ENCODE measurements around the gene HPSE. TPM values are rescaled to one million over a fixed set of nuclear protein-coding genes. Genes with fewer than 3 reads are reported as not detected.

HPSE gene
- polyA plus RNA-seq, 1 of the 3 experiments (the other 2 are of a cell fraction) = 1.7 TPM

DNA sequence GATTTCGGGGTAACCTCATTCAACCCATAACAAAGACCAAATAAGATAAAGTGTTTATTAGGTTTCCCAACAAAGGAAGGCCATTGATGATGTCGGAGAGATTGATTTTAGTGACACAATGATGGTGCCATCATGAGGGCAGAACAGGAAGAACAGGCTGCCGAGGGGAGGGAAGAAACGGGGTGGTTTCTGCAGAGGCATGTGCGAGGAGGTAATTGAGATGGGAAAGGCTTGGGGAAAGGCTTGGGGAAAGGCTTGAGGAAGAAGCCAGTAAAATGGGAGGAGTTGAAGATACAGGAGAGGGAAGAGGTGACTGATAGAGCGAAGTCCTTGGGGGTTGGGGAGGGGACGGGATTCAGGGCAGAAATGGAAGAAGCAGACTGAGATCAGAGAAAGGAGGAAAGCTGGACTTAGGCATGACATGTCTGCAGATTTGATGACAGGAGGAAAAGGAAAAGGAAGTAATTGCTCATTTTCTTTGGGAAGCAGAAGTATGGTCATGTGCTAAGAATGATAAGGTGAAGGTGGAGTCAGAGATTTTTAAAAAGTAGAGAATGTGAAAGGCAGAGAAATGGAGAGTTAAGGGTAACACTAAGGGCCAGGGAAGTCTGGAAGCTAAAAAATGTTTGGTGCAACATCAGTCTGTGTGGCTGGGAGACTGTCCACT is 6.0 kb downstream of the HPSE start:
- Histone ChIP-seq H3K4me2 (no peak overlapping the region), H3K79me2 (ENCODE audit: insufficient read depth) (no peaks in the 10 kb centered on the region), H4K20me1 (ENCODE audit: insufficient read depth) (no peaks in the 10 kb centered on the region), H3K27me3 (ENCODE audit: insufficient read depth) (peaks cover 4% of the 10 kb centered on the region; the same call in 1 of the 2 replicates), H3K27ac (ENCODE audit: low read depth in 2 of 2, low read length in 1 of 2) (no peak overlapping the region), H3K9me2 (no peaks in the 10 kb centered on the region), H3F3A (replicated peaks; ENCODE audit: insufficient read depth) (no peaks in the 10 kb centered on the region), H3K4me1 (ENCODE audit: control insufficient read depth in 1 of 2, insufficient read depth in 2 of 2, low read depth in 1 of 2, low read length in 1 of 2) (no peaks in the 10 kb centered on the region), H3K9me3 (no peaks in the 10 kb centered on the region), H3K4me3 (ENCODE audit: low read depth in 2 of 2, low read length in 1 of 2) (no peak overlapping the region), H2AFZ (ENCODE audit: low read depth) (no peak overlapping the region), H3K9ac (no peak overlapping the region), H3K36me3 (replicated peaks in 1 of 2; ENCODE audit: control insufficient read depth in 1 of 2, insufficient read depth in 2 of 2, low read length in 1 of 2) (no peaks in the 10 kb centered on the region)
- no peak for DNase-seq
- CTCF ChIA-PET = no interaction called here
- POLR2A ChIA-PET = no interaction called here
- 28% methylated on average over 7 of the region's 7 CpGs for WGBS (ENCODE audit: low lambda C conversion rate)
- TF ChIP-seq, protein P1, sequence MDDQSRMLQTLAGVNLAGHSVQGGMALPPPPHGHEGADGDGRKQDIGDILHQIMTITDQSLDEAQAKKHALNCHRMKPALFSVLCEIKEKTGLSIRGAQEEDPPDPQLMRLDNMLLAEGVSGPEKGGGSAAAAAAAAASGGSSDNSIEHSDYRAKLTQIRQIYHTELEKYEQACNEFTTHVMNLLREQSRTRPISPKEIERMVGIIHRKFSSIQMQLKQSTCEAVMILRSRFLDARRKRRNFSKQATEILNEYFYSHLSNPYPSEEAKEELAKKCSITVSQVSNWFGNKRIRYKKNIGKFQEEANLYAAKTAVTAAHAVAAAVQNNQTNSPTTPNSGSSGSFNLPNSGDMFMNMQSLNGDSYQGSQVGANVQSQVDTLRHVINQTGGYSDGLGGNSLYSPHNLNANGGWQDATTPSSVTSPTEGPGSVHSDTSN (IDR thresholded peaks at IDR 0.05) = no peak
- TF ChIP-seq RCOR1 (IDR thresholded peaks at IDR 0.05; ENCODE audit: low read length) = no peak
- no peak for TF ChIP-seq TCF12 (IDR thresholded peaks at IDR 0.05)
- TF ChIP-seq, protein P2, sequence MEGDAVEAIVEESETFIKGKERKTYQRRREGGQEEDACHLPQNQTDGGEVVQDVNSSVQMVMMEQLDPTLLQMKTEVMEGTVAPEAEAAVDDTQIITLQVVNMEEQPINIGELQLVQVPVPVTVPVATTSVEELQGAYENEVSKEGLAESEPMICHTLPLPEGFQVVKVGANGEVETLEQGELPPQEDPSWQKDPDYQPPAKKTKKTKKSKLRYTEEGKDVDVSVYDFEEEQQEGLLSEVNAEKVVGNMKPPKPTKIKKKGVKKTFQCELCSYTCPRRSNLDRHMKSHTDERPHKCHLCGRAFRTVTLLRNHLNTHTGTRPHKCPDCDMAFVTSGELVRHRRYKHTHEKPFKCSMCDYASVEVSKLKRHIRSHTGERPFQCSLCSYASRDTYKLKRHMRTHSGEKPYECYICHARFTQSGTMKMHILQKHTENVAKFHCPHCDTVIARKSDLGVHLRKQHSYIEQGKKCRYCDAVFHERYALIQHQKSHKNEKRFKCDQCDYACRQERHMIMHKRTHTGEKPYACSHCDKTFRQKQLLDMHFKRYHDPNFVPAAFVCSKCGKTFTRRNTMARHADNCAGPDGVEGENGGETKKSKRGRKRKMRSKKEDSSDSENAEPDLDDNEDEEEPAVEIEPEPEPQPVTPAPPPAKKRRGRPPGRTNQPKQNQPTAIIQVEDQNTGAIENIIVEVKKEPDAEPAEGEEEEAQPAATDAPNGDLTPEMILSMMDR (IDR thresholded peaks at IDR 0.05) = peak; percentile 25; the same call in 1 of the 2 replicates
- no peak for TF ChIP-seq NRF1 (IDR thresholded peaks at IDR 0.05; ENCODE audit: low read depth, low read length)
- TF ChIP-seq FOSL2 (IDR thresholded peaks at IDR 0.05; ENCODE audit: borderline replicate concordance, low read depth) = no peak
- no peak for TF ChIP-seq GABPA (IDR thresholded peaks at IDR 0.05; ENCODE audit: low read depth)
- TF ChIP-seq RAD21 (IDR thresholded peaks at IDR 0.05; ENCODE audit: low read length) = 0 out of 2 replicates have a peak, but pooled peaks have one; percentile 14
- TF ChIP-seq ELF1 (IDR thresholded peaks at IDR 0.05) = no peak
- TF ChIP-seq, protein P3, sequence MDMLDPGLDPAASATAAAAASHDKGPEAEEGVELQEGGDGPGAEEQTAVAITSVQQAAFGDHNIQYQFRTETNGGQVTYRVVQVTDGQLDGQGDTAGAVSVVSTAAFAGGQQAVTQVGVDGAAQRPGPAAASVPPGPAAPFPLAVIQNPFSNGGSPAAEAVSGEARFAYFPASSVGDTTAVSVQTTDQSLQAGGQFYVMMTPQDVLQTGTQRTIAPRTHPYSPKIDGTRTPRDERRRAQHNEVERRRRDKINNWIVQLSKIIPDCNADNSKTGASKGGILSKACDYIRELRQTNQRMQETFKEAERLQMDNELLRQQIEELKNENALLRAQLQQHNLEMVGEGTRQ (IDR thresholded peaks at IDR 0.05; ENCODE audit: borderline replicate concordance, low read depth, low read length) = no peak

DNA sequence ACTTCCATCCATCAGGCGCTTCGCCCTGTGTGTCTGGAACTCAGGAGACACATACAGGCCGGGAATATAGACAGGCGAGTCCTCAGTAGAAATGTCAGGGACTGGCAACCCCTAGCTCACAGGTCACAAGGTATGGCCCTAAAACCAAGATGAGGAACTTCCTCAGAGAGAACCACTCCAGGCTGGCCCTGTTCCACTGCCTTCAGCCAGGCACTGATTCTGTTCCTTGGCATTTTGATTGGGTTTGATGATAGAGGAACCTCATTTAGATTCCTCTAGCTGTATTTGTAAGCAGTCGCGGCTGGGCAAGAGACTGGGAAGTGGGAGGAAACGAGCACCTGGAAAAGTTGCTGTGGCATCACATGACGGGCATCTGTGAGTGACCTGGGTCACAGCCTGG is 8.1 kb downstream of the HPSE start:
- DNase-seq = no peak
- no peaks in the 10 kb centered on the region for H3K9me2 ChIP-seq
- H3K4me2 ChIP-seq = no peak overlapping the region
- 42% methylated on average over 8 of the region's 8 CpGs for WGBS (ENCODE audit: low lambda C conversion rate)
- ChIA-PET POLR2A (no interaction called here), CTCF (interaction anchor here (0.7 to 1.6 kb wide), 2 partner anchors 44 to 313 kb away, joined by 3 read pairs; no protein-coding TSS in a partner anchor)
- H3K4me3 ChIP-seq (ENCODE audit: low read depth in 2 of 2, low read length in 1 of 2) = no peak overlapping the region
- H4K20me1 ChIP-seq (ENCODE audit: insufficient read depth) = no peaks in the 10 kb centered on the region
- H3K27me3 ChIP-seq (ENCODE audit: insufficient read depth) = peaks cover 4% of the 10 kb centered on the region; the same call in 1 of the 2 replicates
- no peak overlapping the region for H2AFZ ChIP-seq (ENCODE audit: low read depth)
- H3K27ac ChIP-seq (ENCODE audit: low read depth in 2 of 2, low read length in 1 of 2) = no peak overlapping the region
- H3F3A ChIP-seq (replicated peaks; ENCODE audit: insufficient read depth) = no peaks in the 10 kb centered on the region
- H3K9ac ChIP-seq = no peak overlapping the region
- no peaks in the 10 kb centered on the region for H3K4me1 ChIP-seq (ENCODE audit: control insufficient read depth in 1 of 2, insufficient read depth in 2 of 2, low read depth in 1 of 2, low read length in 1 of 2)
- H3K36me3 ChIP-seq (replicated peaks in 1 of 2; ENCODE audit: control insufficient read depth in 1 of 2, insufficient read depth in 2 of 2, low read length in 1 of 2) = no peaks in the 10 kb centered on the region
- no peaks in the 10 kb centered on the region for H3K9me3 ChIP-seq
- no peaks in the 10 kb centered on the region for H3K79me2 ChIP-seq (ENCODE audit: insufficient read depth)
- TF ChIP-seq TEAD4 (IDR thresholded peaks at IDR 0.05; ENCODE audit: borderline replicate concordance, insufficient read depth) (no peak), MEF2A (IDR thresholded peaks at IDR 0.05; ENCODE audit: borderline replicate concordance, low read depth) (no peak), RAD21 (IDR thresholded peaks at IDR 0.05; ENCODE audit: low read length) (no peak), MXI1 (IDR thresholded peaks at IDR 0.05; ENCODE audit: low read depth, low read length) (no peak), RCOR1 (IDR thresholded peaks at IDR 0.05; ENCODE audit: low read length) (no peak)
- TF ChIP-seq, protein P4, sequence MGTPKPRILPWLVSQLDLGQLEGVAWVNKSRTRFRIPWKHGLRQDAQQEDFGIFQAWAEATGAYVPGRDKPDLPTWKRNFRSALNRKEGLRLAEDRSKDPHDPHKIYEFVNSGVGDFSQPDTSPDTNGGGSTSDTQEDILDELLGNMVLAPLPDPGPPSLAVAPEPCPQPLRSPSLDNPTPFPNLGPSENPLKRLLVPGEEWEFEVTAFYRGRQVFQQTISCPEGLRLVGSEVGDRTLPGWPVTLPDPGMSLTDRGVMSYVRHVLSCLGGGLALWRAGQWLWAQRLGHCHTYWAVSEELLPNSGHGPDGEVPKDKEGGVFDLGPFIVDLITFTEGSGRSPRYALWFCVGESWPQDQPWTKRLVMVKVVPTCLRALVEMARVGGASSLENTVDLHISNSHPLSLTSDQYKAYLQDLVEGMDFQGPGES (IDR thresholded peaks at IDR 0.05; ENCODE audit: low read depth, low read length) = no peak
- TF ChIP-seq, protein P5, sequence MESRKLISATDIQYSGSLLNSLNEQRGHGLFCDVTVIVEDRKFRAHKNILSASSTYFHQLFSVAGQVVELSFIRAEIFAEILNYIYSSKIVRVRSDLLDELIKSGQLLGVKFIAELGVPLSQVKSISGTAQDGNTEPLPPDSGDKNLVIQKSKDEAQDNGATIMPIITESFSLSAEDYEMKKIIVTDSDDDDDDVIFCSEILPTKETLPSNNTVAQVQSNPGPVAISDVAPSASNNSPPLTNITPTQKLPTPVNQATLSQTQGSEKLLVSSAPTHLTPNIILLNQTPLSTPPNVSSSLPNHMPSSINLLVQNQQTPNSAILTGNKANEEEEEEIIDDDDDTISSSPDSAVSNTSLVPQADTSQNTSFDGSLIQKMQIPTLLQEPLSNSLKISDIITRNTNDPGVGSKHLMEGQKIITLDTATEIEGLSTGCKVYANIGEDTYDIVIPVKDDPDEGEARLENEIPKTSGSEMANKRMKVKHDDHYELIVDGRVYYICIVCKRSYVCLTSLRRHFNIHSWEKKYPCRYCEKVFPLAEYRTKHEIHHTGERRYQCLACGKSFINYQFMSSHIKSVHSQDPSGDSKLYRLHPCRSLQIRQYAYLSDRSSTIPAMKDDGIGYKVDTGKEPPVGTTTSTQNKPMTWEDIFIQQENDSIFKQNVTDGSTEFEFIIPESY (IDR thresholded peaks at IDR 0.05; ENCODE audit: borderline replicate concordance, low read depth) = no peak
- TF ChIP-seq, protein P6, sequence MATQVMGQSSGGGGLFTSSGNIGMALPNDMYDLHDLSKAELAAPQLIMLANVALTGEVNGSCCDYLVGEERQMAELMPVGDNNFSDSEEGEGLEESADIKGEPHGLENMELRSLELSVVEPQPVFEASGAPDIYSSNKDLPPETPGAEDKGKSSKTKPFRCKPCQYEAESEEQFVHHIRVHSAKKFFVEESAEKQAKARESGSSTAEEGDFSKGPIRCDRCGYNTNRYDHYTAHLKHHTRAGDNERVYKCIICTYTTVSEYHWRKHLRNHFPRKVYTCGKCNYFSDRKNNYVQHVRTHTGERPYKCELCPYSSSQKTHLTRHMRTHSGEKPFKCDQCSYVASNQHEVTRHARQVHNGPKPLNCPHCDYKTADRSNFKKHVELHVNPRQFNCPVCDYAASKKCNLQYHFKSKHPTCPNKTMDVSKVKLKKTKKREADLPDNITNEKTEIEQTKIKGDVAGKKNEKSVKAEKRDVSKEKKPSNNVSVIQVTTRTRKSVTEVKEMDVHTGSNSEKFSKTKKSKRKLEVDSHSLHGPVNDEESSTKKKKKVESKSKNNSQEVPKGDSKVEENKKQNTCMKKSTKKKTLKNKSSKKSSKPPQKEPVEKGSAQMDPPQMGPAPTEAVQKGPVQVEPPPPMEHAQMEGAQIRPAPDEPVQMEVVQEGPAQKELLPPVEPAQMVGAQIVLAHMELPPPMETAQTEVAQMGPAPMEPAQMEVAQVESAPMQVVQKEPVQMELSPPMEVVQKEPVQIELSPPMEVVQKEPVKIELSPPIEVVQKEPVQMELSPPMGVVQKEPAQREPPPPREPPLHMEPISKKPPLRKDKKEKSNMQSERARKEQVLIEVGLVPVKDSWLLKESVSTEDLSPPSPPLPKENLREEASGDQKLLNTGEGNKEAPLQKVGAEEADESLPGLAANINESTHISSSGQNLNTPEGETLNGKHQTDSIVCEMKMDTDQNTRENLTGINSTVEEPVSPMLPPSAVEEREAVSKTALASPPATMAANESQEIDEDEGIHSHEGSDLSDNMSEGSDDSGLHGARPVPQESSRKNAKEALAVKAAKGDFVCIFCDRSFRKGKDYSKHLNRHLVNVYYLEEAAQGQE (IDR thresholded peaks at IDR 0.05; ENCODE audit: low read depth, low read length) = no peak
